Vagina (tissue), 2 donors: ENCODE measurements around the gene ARSJ. TPM values are rescaled to one million over a fixed set of nuclear protein-coding genes. Genes with fewer than 3 reads are reported as not detected.
A peak's percentile ranks its signal among the peaks of the same experiment; 100 is the strongest.

ENCODE experiments used
- DNase-seq, 2 donors: peaks; one replicate each; pipeline ENCODE4 v3.0.0-alpha.2; 2017; ENCODE audit errors: extremely low spot score in 2 of 2
- H3K27ac ChIP-seq: fragments of 200-600 bp; sonication (generic); one replicate; pipeline ENCODE4 v1.5.1; 2019
- H3K27me3 ChIP-seq: fragments of 200-600 bp; sonication (generic); one replicate; pipeline ENCODE4 v1.5.1; 2019
- H3K36me3 ChIP-seq, 2 donors: fragments of 200-600 bp; sonication (generic); one replicate each; pipeline ENCODE4 v1.5.1; 2017 to 2019
- H3K4me1 ChIP-seq: fragments of 200-600 bp; sonication (generic); one replicate; pipeline ENCODE4 v1.5.1; 2019
- H3K4me3 ChIP-seq, 2 donors: fragments of 200-600 bp; sonication (generic); 1 replicate in 1 of 2; 2 replicates in 1 of 2; pipeline ENCODE4 v1.5.1; 2016 to 2019
- H3K9me3 ChIP-seq: fragments of 200-600 bp; sonication (generic); one replicate; pipeline ENCODE4 v1.5.1; 2019
- CTCF ChIP-seq, 3 experiments: fragments of 450-650 bp in 2 of 3; fragments of 200-600 bp in 1 of 3; sonication (generic) in 1 of 3; IDR thresholded peaks; one replicate each; pipeline ENCODE4 v1.5.1; 2017 to 2019; ENCODE audit warnings: antibody characterized with exemption in 3 of 3, mild to moderate bottlenecking in 2 of 3, moderate library complexity in 2 of 3
- POLR2A ChIP-seq, 2 donors: fragments of 450-650 bp; IDR thresholded peaks; one replicate each; pipeline ENCODE4 v1.6.1; 2017; ENCODE audit warnings: antibody characterized with exemption in 2 of 2, mild to moderate bottlenecking in 2 of 2, moderate library complexity in 2 of 2
- POLR2AphosphoS5 ChIP-seq, 2 donors: sonication (generic); formaldehyde crosslinking; IDR thresholded peaks; one replicate each; pipeline ENCODE4 v1.9.0; 2017; ENCODE audit warnings: antibody characterized with exemption in 2 of 2, mild to moderate bottlenecking in 2 of 2, low read depth in 1 of 2; ENCODE audit not compliant: insufficient read depth in 1 of 2
- intact Hi-C: fragments of 100-400 bp; cut with DNase I; formaldehyde crosslinking; loops from one replicate; pipeline ENCODE4 v1.15.1; 2023
- total RNA-seq: library from RNA; depleted of rRNA; stranded (reverse); fragments of >200 nt; gene quantifications from one replicate; pipeline ENCODE4 v1.2.3, GENCODE V29; 2016

The ARSJ gene
- total RNA-seq, 1 donor from 2014 or later: 5.4 TPM

DNA sequence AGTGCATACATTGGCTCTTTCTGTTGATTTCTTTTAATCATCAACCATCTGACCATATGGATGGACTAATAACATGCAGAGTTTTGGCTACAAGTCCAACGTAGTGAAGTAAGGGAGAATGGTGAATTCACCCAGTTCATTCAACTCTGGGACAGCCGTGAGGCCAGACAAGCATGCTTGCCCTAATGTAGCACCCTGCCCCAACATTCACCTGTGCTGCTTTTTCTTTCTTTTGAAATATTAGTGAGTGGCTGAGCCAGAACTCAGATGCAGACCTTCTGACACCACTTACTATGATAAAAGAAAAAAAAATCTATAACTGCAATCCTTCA, 17.5 kb downstream of the ARSJ start:
- intact Hi-C loops: no loop called here
- Histone ChIP-seq H3K36me3 (no peaks in the 10 kb centered on the region), H3K9me3 (no peaks in the 10 kb centered on the region), H3K27me3 (no peaks in the 10 kb centered on the region), H3K27ac (no peak overlapping the region), H3K4me1 (peaks cover 16% of the 10 kb centered on the region), H3K4me3 (no peak overlapping the region)
- no peak for TF ChIP-seq POLR2A (IDR thresholded peaks at IDR 0.05)
- no peak for TF ChIP-seq CTCF (IDR thresholded peaks at IDR 0.05)
- no peak for TF ChIP-seq POLR2AphosphoS5 (IDR thresholded peaks at IDR 0.05; ENCODE audit: insufficient read depth in 1 of 2, low read depth in 1 of 2)
- DNase-seq: no peak

- TF ChIP-seq POLR2A (IDR thresholded peaks at IDR 0.05): no peak
- no peak for TF ChIP-seq POLR2AphosphoS5 (IDR thresholded peaks at IDR 0.05; ENCODE audit: insufficient read depth in 1 of 2, low read depth in 1 of 2)
- no peak for TF ChIP-seq CTCF (IDR thresholded peaks at IDR 0.05)
- no peak for DNase-seq
- Histone ChIP-seq H3K9me3 (no peaks in the 10 kb centered on the region), H3K4me3 (no peak overlapping the region), H3K36me3 (no peaks in the 10 kb centered on the region), H3K27me3 (no peaks in the 10 kb centered on the region), H3K4me1 (peaks cover 16% of the 10 kb centered on the region), H3K27ac (no peak overlapping the region)
- intact Hi-C loops: no loop called here
Measured at GRCh38 chr4:113960684-113961321, 18.6 kb downstream of the ARSJ start.

- TF ChIP-seq POLR2AphosphoS5 (IDR thresholded peaks at IDR 0.05; ENCODE audit: insufficient read depth in 1 of 2, low read depth in 1 of 2) (peak in 1 of 2 donors; percentile 3), CTCF (IDR thresholded peaks at IDR 0.05) (no peak)
- DNase-seq: no peak
- Histone ChIP-seq H3K27me3 (no peaks in the 10 kb centered on the region), H3K27ac (peak overlapping the region; percentile 34), H3K4me1 (peaks cover 16% of the 10 kb centered on the region), H3K4me3 (no peak overlapping the region), H3K9me3 (no peaks in the 10 kb centered on the region), H3K36me3 (no peaks in the 10 kb centered on the region)
- intact Hi-C loops: no loop called here
Measured at GRCh38 chr4:113959539-113959937, 19.9 kb downstream of the ARSJ start.

DNA sequence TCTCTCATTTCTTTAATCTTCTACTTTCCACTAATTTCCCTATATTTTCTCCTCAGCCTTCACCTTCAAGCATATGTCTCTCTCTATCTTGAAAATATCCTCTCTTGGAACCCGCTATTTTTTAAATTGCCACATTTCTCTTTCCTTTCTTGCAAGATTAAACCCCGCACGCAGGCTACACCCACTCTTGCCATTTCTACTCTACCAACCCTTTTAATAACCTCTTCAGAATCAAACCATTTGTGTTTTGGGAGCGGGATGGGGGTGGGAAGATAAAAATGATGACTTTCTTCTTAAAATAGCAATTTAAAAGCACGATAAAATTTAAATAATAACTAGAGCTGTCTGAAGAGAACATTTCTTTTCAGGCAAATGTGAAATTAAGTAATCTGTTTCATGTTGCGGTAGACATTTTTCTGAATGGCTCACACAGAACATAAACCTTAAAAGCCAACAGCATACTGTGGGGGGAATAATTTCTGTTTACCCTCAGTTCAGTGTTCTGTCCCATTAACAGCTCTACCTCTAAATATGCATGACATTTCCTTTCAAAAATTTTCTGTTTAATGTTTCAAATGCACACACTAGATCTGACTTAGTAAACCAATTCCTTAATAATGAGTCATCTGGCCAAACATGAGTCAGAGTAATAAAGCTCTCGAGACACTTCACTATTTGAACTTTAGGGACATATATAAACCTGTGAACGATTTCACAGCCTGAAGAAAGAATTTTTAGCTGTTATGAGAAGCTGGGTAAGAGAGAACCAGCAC, 20.5 kb downstream of the ARSJ start:
- Histone ChIP-seq H3K36me3 (no peaks in the 10 kb centered on the region), H3K4me1 (peaks cover 16% of the 10 kb centered on the region), H3K4me3 (no peak overlapping the region), H3K9me3 (no peaks in the 10 kb centered on the region), H3K27ac (peak overlapping the region; percentile 34), H3K27me3 (no peaks in the 10 kb centered on the region)
- DNase-seq: no peak
- TF ChIP-seq POLR2AphosphoS5 (IDR thresholded peaks at IDR 0.05; ENCODE audit: insufficient read depth in 1 of 2, low read depth in 1 of 2) (peak in 1 of 2 donors; percentile 71), CTCF (IDR thresholded peaks at IDR 0.05) (no peak)
- intact Hi-C loops: no loop called here

DNA sequence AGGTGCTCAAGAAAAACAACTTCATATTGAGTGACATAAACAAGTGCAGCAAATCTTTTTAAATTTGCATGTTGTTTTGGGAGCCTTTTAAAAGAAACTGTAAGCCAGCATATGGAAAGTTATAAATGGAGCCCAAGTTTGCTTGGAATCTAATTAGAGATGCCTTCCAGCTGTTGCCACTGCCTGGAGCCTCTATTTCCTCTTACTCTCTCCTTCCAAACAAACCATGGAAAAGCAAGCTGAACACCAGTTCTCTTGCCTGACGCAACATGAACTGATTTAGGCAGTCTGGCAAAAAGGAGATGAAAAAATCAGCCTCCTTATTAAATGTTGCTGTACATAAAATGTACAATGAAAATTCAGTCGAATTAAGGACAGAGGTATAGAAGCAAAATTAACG, 21.5 kb downstream of the ARSJ start:
- H3K4me1 ChIP-seq: peaks cover 16% of the 10 kb centered on the region
- TF ChIP-seq POLR2AphosphoS5 (IDR thresholded peaks at IDR 0.05; ENCODE audit: insufficient read depth in 1 of 2, low read depth in 1 of 2) (no peak), POLR2A (IDR thresholded peaks at IDR 0.05) (no peak), CTCF (IDR thresholded peaks at IDR 0.05) (no peak)
- H3K27ac ChIP-seq: no peak overlapping the region
- no peak overlapping the region for H3K4me3 ChIP-seq
- H3K9me3 ChIP-seq: no peaks in the 10 kb centered on the region
- no peak for DNase-seq
- intact Hi-C loops: no loop called here
- no peaks in the 10 kb centered on the region for H3K27me3 ChIP-seq
- H3K36me3 ChIP-seq: no peaks in the 10 kb centered on the region
